NCI-H748 (cell line): Measurements from ENCODE around the gene QKI.

Experiments
- DNase-seq: peaks from one replicate; lab custom pipeline; 2025; ENCODE audit not compliant: unreplicated experiment; lab: John Stamatoyannopoulos, UW

The QKI gene

DNA sequence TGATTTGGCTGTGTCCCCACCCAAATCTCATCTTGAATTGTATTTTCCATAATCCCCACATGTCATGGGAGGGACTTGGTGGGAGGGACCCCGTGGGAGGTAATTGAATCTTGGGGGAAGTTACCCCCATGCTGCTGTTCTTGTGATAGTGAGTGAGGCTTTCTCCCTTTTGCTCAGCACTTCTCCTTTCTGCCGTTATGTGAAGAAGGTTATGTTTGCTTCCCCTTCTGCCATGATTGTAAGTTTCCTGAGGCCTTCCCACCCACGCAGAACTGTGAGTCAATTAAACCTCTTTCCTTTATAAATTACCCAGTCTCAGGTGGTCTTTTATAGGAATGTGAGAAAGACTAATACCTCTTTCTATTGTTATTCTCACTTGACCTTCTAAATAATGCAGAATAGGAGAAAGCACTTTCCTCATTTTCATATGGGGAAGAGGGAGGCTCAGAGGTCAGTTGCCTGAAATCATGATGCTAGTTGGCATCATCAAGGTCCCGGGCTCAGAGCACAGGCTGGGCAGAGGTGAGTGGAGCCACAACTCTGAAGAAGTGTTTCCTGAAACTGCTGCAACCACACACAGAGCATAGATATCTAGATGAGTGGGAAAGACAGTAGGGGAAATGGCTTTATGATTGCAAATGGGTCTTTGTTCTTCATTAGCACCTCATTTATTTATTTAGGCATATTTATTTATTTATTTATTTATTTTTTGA lies 191.0 kb downstream of the QKI start:
- no peak for DNase-seq

DNA sequence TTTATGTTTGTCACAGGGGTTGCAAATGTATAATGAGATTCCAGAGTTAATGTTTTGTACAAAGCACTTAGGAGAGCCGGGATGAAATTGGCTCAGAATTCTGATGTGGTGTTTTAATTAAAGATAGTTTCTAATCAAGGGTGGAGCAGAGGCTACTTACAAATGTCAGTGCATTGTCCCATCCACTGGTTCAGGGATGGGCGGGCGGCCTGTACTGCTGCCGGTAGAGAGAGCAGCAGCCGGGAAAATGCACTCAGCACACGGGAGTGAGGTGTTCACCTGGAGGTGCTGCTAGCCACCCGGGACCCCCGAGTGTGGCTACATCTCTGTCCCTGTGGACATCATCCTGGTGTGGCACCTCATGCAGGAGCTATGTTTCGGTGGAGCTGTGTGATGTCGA lies 193.3 kb downstream of the QKI start:
- DNase-seq: no peak

- DNase-seq: peak; percentile 16
These were observed 193.7 kb downstream of the QKI start for GRCh38 chr6:163608204-163608644.

GRCh38 chr6:163612200-163612599 lies 197.7 kb downstream of the QKI start:
- DNase-seq: no peak

DNA sequence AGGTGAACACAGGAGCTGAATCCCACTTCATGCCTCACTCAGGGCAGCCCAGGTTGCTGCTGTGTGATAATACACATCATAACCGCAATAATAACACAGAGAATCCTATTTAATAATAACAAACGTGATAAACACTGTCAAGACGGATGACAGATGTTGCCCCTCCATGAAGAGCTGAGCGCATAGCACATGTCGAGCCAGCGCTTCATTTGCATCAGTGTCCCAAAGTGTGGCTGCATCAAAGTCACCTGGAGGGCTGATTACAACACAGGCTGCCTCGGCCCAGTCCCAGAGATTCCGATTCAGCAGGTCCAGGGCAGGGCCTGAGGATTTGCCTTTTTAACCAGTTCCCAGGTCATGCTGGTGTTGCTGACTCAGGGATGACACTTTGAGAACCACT lies 198.5 kb downstream of the QKI start:
- no peak for DNase-seq

DNA sequence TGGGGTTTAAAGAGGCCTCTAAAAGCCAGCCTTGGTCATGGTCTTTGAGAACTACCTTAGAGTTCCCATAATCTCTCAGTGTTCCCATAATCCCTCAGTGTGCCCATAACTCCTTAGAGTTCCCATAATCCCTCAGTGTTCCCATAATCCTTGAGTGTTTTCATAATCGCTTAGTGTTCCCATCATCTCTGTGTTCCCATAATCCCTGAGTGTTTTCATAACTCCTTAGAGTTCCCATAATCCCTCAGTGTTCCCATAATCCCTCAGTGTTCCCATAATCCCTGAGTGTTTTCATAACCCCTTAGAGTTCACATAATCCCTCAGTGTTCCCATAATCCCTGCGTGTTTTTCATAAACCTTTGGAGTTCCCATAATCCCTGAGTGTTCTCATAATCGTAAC lies 199.2 kb downstream of the QKI start:
- DNase-seq: no peak

DNA sequence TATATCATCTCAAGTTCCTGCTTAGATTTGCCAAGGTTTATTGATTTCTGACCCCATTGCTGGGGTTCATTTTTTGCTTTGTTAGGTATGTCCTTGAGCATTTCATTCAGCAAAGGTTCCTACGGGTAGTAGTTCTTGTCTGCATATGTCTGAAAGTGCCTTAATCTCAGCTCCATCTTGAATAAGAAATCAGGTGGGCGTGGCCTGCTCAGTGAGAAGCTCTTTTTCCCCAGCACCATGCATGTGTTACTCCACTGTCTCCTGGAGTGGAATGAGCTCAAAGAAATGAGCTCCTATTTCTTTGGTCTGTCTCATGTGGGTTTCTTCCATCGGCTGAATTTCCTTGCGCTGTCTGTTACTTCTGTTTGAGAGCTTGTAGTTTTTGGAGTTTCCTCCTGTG lies 201.9 kb downstream of the QKI start:
- DNase-seq: no peak

GRCh38 chr6:163617549-163617948 lies 203.0 kb downstream of the QKI start:
- DNase-seq: no peak

DNA sequence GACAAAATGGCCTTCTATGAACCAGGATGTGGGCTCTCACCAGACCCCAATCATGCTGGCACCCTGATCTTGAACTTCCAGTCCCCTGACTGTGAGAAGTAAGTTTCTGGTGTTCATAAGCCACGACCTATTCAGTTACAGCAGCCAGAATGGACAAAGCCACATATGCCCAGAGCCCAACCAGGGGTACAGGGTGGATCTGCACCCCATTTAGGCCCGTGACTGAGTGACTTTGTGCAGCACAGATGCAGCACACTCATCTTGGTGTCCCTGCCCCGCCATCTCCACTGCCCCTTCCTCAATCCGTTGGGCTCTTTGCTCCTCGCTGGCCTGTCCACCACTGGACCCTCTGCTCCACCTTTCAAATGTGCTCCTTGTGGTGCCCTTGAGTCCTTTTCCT lies 205.6 kb downstream of the QKI start:
- DNase-seq: no peak

DNA sequence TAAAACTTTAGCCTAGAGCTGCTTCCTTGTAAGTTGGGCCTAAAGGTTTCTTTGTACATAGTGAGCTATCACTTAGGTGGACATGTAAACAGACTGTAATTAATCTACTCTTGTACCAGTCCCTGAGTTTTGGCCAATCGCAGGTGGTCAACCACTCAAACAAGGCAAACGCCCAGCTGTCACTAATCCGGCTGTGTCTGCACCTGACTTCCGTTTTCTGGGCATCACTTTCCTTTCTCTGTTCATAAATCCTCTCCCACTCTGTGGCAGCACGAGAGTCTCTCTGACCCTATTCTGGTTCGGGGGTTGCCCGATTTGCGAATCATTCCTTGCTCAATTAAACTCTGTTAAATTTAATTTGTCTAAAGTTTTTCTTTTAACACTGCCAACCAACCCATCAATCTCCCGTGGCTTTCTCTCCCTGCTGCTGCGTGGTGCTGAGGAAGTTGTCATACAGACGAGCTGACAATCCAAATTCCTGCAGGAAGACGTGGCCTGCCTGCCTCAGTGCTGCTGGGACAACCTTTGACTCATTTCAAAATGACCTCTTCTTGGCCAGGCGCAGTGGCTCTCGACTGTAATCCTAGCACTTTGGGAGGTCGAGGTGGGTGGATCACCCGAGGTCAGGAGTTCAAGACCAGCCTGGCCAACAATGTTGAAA lies 206.3 kb downstream of the QKI start:
- peak; percentile 20 for DNase-seq

DNA sequence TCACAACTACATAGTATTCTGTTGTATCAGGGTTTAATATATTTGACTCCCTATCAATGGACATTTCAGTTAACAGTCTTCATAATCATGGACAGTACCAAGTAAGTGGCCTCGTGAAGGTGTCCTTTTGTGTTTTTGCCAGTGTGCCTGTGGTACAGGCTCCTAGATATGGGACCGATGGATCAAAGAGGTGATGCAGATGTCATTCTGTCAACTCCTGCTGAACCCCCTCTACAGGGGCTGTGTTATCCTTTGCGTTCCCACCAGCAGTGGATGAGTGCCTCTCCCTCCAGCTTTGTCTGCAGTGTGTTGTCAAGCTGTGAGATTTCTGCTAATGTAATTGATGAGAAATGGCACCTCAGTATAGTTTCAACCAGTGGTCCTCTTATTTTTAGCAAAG lies 210.7 kb downstream of the QKI start:
- DNase-seq: no peak

- DNase-seq: no peak
These were observed 211.8 kb downstream of the QKI start for GRCh38 chr6:163626073-163626867.

GRCh38 chr6:163627274-163628062 lies 212.9 kb downstream of the QKI start:
- no peak for DNase-seq
